ENCODE data around the gene KRTAP9-6.
"Not testable (repeated sequence)": the region's sequence is repeated elsewhere in the genome, so short reads cannot be mapped to it uniquely, and the experiment has no call there.

The KRTAP9-6 gene

DNA sequence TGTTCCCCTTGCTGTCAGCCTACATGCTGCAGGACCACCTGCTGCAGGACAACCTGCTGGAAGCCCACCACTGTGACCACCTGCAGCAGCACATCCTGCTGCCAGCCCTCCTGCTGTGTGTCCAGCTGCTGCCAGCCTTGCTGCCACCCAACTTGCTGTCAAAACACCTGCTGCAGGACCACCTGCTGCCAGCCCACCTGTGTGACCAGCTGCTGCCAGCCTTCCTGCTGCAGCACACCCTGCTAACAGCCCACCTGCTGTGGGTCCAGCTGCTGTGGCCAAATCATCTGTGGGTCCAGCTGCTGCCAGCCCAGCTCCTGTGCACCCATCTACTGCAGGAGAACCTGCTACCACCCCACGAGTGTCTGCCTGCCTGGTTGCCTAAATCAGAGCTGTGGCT is 6.1 kb downstream of the KRTAP9-6 start:
- not testable (repeated sequence) for DNase-seq (ENCODE audit: low read depth in 2 of 2)

DNA sequence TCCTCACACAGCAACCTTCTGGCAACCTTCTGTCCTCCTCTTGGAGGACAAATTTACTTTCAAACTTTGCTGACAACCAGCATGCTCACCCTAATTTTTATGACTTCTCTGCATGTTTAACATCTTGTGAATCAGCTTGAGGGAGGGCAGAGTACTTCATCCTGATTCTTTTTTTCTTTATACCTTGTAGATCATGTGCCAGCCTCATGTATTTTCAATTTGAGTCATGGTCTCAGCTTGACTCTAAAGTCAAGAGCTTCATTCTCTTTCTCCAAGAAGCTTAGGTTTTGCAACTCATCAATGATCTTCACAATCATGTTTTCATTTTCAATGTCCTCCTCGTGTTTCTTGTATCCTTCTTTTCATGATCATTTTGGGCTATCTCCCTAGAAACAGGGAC is 6.7 kb downstream of the KRTAP9-6 start:
- DNase-seq (ENCODE audit: low read depth in 2 of 2): no peak

DNA sequence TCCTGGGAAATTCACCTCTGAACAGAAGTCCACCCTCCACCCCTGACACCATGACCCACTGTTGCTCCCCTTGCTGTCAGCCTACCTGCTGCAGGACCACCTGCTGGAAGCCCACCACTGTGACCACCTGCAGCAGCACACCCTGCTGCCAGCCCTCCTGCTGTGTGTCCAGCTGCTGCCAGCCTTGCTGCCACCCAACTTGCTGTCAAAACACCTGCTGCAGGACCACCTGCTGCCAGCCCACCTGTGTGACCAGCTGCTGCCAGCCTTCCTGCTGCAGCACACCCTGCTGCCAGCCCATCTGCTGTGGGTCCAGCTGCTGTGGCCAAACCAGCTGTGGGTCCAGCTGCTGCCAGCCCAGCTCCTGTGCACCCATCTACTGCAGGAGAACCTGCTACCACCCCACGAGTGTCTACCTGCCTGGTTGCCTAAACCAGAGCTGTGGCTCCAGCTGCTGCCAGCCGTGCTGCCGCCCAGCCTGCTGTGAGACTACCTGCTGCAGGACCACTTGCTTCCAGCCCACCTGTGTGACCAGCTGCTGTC is 10.5 kb downstream of the KRTAP9-6 start, which contains the start of gene KRTAP9-7:
TSS of gene KRTAP9-7 (plus strand) at position 51 of the 543 bp plus-strand sequence. CDS start at position 51, 0 bp downstream.
- DNase-seq (ENCODE audit: low read depth in 2 of 2): not testable (repeated sequence)

DNA sequence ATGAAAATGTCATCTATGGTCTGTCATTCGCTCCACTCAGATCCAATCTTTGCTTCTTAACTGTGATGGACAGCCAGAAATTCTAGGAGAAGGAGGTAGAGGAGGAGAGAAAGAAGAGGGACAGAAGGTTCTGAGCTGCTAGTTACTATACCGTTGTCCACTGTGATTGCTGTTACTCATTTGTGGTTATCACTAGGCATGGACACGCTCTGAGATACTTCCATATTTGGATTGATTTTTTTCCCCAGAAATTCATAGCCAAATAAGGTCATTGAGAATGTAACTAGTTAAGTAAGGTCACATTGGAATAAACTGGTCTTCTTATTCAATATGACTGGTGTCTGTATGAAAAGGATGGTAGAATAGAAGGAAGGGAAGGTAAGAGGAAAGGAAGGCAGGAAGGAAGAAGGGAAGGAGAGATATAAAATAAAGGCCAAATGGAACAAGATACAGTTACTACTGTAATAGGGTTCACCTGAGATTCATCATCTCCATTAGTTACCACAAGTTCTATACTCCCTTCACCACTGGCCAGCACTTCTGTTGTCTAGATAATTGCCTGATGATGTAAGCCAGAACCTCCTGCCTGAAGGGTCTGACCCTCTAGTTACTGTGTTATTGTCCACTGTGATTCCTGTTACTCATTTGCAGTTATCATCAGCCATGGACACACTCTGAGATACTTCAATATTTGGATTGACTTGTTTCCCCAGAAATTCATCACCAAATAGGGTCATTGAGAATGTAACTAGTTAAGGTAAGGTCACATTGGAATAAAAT is 13.2 kb downstream of the KRTAP9-6 start:
- no peak for DNase-seq (ENCODE audit: low read depth in 2 of 2)

DNA sequence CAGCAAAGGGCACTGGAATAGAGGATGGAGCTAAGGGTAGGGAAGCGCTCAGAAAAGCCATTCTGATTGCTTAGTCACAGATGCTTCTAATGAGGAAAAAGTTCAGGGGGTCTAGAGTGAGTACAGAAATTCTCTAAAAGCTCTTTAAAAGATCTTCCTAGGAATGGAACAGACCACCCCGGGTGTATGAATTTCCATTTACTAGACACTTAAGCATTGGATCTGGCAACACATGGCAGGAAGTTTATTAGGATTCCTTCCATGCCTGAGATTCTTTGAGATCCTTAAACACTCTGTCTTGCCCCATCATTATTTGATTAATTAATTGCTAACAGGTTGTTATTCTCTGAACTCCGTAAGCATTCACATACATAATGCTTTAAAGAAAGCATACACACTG is 18.9 kb downstream of the KRTAP9-6 start:
- no peak for DNase-seq (ENCODE audit: low read depth in 2 of 2)

DNA sequence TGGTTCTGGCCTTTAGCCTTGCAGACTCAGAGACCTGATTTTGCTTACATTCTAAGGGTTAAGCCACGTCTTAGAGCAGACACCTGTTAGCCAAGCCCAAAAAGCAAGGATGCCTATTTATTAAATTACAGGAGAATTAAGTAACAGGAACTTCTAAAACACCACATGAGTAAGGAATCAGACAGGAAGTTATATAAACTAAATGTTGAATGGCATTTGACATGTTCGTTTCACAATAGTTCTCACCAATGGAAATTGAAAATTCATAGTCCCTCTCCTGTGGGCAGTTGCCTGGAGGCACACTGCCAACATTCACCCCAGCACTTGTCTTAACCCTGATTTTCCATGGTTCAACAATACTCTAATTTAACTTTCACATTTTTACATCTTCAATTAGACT is 19.4 kb downstream of the KRTAP9-6 start:
- no peak for DNase-seq (ENCODE audit: low read depth in 2 of 2)

DNA sequence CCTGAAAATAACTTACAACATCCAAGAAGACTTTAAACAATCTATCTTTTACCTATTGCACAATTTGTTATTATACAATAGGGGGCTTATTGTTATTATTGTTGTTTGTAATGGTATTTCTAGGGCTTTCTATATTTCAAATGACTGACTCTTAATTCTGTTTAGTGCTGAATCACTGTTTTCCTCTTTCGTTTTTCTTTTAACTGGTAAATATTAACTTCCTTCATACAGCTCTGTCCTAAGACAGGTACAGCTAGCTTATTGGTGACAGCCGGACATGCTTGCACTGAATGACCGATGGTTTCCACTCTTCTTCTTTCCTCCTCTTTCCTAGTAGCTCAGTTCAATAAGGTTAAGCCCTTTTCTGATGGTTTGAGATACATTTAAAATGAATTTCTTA is 21.9 kb downstream of the KRTAP9-6 start:
- DNase-seq (ENCODE audit: low read depth in 2 of 2): no peak

DNA sequence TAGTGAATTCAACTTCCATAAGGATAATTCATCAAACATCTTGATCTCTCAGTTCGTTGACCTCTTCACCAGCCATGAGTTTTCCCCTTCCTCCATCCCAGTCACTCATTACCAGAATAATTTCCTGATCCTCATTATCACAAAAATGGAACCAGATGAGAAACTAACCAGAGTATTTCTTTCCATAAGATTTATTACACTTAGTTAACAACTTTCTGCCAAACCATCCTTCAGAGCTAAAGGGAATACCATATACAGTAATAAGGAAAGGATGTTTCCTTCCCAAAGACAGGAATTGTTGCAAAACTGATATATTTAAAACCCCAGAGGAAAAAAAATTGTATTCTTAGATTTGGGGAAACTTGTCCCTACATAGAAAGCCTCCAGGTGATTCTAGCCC is 28.8 kb downstream of the KRTAP9-6 start:
- no peak for DNase-seq (ENCODE audit: low read depth in 2 of 2)

DNA sequence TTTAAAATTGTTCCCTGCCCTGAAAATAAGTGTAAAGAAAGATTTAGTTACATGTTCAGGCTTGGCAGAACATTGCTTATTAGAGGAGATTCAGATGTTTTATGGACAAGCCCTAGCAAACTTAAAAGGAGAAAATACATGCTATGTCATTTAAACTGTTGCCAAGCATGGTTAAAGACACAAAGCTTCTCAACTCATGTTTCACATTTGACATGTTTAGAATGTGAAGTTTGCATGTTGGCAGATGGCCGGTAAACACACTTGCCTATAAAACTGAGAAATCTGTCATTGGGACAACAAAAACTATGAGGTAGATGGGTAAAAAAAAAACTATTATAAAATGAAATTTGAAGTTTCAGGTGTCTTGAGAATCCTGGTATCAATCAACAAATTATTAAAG is 31.7 kb downstream of the KRTAP9-6 start:
- DNase-seq (ENCODE audit: low read depth in 2 of 2): no peak

DNA sequence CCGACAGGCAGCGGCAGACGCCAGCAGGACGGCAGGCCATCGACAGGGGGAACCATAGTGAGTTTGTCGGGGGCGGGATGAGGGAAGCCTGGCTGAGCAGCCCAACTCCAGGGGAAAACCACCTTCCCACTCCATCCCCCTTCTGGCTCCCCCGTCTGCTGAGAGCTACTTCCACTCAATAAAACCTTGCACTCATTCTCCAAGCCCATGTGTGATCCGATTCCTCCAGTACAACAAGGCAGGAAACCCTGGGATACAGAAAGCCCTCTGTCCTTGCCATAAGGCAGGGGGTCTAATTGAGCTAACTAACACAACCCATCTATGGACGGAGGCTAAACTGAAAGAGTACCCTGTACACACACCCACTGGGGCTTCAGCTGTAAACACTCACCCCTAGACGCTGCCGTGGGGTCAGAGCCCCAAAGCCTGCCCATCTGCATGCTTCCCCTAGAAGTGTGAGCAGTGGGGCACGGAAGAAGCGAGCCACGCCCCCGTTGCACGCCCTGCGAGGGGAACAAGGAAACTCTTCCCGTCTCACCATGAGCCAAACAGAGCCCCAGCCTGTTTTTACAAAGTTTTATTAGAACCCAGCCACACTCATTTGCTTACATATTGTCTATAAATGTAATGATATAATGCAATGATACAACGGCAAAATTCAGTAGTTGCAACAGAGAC is 33.4 kb downstream of the KRTAP9-6 start:
- DNase-seq (ENCODE audit: low read depth in 2 of 2): no peak

DNA sequence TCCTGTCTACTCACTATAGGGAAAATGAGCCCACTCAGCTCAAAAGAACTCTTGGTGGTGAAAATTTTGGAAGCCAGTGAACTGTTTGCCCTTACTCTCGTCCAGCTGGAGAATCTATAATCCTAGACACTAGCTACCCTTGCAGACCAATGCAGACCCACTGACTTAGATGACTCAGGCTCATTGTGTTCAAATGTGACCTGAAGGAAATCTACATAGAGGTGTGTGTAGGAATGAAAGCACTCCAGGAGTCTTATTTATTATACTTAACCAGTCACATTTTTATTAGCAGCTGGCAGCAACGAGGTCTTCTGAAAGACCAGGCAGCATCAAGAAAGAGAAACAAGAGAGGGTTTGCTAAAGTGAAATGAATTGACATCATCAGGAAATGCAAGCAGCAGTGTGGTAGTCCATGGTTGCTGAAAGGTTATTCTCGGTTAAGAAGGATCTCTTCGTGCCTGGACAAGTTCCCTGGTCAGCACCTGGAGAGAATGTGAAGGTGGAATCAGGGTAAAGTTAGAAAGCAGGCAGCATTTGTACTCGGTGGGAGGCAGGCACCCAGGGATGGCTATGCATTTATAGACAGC is 36.1 kb downstream of the KRTAP9-6 start:
- DNase-seq (ENCODE audit: low read depth in 2 of 2): no peak

DNA sequence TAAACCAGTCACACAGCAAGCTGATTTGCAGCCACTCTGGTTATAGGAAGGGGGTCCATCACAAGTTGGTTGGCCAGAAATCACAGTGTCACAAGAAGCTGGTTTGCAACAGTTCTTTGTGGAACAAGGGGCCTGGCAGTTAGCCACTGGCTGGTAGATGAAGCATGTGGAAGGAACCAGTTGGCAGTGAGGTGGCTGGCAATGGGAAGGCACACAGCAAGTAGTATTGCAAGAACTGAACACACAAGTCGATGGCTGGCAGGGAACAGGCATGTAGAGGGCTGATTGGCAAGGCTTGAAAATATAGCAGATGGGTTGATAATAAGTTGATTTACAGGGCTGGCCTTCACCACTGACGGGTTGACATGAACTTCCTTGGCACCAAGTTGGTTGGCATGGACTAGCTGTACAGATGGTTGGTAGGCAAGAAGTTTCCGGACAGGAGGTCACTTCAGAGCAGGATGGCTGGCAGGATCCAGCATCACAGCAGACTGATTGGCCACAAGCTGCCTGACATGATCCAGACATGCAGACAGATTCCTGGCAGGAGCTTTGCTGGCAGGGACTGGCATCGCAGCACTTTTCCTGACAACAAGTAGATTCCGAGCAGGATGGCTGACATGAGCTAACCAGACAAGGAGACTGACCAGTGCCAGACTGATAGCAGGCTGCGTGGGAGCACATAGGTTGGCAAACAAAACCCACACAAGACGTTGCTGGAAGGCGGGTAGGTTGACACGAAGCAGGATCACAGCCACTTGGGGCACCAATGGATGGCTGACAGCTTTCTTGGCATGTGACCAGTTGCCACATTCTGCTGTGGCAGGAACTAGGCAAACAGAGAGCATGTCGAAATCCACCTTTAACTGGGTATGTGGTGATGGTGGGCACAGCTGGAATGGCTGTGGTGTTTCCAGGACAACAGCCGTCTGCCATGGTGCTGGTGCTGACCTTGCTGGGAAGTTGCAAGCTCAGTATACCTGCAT is 37.0 kb downstream of the KRTAP9-6 start, which contains the start of gene KRTAP29-1:
TSS of gene KRTAP29-1 (minus strand) at position 936 of the 986 bp plus-strand sequence. CDS start at position 936, 0 bp downstream.
- DNase-seq (ENCODE audit: low read depth in 2 of 2): no peak

DNA sequence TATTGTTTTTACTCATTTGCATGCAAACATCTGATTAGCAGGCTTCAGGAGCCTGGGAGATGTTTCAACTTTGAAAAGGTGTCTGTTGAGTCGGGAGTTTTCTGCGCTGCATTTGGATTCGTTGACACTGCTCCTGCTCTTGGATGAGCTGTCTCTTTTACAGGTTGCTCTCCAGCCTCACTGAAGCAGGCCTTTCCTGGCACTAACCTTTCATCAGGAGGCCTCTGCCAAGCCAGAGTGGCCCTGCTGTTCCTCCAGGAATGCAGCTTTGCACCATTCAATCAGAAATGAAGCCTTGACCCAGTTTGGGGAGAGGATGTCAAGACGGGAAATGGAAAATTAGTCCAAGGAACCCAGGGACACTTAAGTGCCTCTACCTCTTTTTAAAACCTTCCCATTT is 37.8 kb downstream of the KRTAP9-6 start:
- no peak for DNase-seq (ENCODE audit: low read depth in 2 of 2)

DNA sequence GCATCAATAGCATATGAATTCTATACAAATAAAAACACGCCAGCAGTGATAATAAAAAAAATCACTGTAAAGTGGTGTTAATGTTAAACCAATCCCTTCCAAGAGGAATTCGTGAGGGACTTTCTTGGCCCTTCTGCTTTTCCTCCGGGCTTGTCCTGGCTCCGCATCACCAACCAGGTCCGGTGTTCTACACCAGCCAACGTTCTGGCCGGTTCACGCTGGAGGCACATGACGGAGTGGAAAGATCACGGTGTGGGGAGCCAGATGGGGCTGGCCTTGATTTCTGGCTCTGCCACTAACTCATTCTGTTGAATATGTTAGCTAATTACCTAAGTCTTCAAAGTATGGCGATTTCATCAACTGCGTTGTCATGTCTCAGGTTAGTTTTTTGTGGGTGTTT is 38.9 kb downstream of the KRTAP9-6 start:
- no peak for DNase-seq (ENCODE audit: low read depth in 2 of 2)

DNA sequence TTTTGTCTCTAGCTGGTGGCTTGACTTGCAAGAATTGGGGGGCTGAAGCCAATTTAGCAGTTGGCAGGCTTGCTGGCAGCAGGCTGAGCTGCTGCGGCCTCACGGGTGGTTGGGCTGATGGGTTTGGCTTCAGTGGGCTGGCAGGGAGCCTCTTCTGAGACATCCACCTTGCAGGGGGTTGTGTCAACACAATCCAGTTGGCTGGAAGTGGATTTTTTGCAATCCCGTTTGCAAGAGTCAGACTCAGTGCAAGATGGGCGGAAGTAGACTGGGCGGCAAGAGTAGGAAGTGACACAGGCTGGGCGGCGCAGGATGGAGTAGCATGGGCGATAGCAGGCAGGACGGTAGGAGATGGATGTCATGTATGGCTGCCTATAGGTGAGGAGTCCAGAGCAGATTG is 42.5 kb downstream of the KRTAP9-6 start:
- DNase-seq (ENCODE audit: low read depth in 2 of 2): no peak

DNA sequence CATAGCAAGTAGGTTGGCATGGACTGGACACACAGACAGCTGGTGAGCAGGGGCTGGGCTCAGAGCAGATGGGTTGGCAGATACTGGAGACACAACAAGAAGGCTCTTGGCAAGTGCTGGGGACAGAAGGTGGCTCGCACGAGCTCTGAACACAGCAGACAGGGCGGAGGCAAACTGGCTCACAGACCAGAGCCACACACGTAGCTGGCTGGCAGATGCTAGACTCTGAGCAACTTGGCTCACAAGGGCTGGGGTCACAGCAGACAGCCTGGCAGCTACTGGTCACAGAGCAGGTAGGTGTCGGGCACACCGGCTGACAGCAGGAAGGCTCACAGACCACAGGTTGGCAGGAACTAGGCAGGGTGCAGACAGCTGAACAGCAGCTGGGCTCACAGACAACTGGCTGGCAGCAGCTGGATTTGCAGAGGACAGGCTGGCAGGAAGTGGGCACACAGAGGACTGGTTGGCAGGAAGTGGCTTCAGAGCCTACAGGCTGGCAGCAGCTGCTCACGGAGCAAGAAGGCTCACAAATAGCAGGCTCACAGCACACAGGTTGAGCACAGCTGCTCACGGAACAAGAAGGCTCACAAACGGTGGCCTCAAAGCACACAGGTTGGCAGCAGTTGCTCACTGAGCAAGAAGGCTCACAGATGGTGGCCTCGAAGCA is 43.2 kb downstream of the KRTAP9-6 start:
- peak; percentile 23 to 32 for DNase-seq (ENCODE audit: low read depth in 2 of 2)

DNA sequence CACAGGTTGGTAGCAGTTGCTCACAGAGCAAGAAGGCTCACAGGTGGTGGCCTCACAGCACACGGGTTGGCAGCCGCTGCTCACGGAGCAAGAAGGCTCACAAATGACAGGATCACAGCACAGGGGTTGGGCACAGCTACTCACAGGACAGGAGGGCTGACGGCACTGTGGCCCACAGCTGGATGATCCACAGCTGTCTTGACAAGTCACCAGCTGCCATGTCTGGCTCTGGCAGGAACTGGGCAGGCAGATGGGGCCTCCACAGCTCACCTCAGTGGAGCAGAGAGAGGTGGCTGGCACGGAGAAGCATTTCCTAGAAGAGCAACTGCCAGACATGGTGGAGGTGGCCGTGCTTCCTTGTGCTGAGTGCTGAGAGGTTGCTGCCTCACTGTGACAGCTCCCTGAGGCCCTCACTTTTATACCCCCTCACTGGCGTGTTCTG is 43.8 kb downstream of the KRTAP9-6 start, which contains the start of gene KRTAP16-1:
TSS of gene KRTAP16-1 (minus strand) at position 392 of the 442 bp plus-strand sequence. CDS start at position 336, 56 bp downstream.
- peak in 1 of 2 donors; percentile 17 for DNase-seq (ENCODE audit: low read depth in 2 of 2)

DNA sequence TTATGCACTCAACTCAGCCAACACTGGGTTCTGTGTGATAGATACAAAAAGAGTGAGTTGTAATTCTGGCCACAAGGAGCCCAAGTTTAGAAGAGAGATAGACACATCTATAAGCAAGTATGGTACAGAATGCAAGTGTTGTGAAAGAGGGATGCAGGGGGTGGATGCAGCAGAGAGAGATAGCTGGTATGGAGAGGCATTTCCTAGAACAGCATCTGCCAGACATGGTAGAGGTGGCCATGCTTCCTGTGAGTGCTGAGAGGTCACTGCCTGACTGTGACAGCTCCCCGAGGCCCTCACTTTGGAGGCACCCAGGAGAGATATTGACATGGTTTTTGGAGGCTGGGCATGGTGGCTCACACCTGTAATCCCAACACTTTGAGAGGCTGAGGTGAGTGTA is 45.9 kb downstream of the KRTAP9-6 start:
- no peak for DNase-seq (ENCODE audit: low read depth in 2 of 2)

DNA sequence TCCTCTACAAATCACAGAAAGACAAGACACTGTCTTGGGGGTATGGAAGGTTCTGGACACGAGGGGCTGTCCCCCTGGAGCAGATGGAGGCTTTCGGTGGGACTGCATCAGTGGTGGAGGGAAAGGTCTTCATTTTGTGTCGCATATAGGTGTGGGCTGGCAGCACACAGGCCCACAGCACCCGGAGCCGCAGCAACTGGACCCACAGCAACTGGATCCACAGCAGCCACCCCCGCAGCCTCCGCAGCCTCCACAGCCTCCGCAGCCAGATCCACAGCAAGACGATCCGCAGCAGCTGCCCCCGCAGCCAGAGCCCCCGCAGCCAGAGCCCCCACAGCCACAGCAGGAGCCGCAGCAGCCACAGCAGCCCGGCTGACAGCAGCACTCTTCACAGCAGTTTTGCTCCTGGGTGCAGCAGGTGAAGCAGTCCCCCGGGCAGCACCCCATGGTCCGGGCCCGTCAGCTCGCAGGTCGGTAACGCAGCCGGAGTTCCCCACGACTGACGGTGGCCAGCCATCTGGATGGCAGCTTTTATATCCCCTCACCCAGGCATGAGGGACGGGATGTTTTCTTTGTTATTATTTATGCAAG is 50.1 kb downstream of the KRTAP9-6 start, which contains the start of gene KRTAP17-1:
TSS of gene KRTAP17-1 (minus strand) at position 507 of the 591 bp plus-strand sequence. CDS start at position 447, 60 bp downstream.
- no peak for DNase-seq (ENCODE audit: low read depth in 2 of 2)
